ENCODE measurements around the gene EGFL7.

The EGFL7 gene

DNA sequence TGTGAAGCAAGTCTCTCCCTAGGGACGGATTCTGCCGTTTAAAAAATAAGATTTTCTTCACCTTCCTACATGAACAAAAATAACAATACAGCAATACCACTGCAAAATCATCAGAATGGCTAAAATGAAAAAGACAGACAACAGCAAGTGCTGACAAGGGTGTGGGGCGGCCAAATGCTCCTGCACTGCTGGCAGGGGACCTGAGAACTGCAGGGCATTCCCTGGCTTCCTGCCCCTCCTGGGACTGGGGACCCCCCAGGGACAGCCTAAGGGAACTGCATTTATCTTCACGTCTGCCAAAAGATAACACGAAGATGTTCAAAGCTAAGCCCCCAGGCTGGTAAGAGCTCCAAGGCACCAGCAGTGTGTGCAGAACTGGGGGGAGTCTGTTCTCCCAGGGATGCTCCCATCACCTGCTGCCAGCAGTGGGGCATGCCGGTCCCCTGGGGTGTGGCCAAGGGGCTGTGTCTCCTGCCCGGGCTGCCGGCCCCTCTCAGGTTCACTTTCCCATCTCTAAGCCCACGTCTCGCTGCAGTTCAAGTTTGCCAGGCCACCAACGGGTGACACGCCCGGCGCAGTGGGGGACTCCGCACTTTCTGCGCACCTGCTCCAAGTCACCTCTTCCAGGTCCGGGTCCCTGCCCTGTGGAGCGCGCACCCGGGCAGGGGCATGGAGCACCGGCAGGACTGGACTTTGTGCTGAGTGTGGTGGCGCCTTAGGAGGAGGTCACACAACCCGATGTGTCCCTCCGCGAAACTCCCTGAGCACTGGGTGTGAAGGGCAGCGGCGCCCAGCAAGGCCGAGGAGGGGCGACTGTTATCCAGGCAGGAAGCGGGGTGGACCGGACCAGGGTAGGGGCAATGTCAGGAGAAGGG lies 4.5 kb upstream of the EGFL7 start:
- H3K4me3 ChIP-seq (ENCODE audit: low read depth, low read length) = no peak overlapping the region
- TF ChIP-seq, protein P1, sequence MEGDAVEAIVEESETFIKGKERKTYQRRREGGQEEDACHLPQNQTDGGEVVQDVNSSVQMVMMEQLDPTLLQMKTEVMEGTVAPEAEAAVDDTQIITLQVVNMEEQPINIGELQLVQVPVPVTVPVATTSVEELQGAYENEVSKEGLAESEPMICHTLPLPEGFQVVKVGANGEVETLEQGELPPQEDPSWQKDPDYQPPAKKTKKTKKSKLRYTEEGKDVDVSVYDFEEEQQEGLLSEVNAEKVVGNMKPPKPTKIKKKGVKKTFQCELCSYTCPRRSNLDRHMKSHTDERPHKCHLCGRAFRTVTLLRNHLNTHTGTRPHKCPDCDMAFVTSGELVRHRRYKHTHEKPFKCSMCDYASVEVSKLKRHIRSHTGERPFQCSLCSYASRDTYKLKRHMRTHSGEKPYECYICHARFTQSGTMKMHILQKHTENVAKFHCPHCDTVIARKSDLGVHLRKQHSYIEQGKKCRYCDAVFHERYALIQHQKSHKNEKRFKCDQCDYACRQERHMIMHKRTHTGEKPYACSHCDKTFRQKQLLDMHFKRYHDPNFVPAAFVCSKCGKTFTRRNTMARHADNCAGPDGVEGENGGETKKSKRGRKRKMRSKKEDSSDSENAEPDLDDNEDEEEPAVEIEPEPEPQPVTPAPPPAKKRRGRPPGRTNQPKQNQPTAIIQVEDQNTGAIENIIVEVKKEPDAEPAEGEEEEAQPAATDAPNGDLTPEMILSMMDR (IDR thresholded peaks at IDR 0.05; ENCODE audit: insufficient read depth, low read length, missing control alignments) = no peak
- DNase-seq (ENCODE audit: low read depth, low spot score) = no peak
- POLR2A ChIA-PET = no interaction called here
- CTCF ChIA-PET = interaction anchor here (1.1 to 3.4 kb wide), 2 partner anchors 11 to 14 kb away, joined by 4 to 16 read pairs; no protein-coding TSS in a partner anchor

DNA sequence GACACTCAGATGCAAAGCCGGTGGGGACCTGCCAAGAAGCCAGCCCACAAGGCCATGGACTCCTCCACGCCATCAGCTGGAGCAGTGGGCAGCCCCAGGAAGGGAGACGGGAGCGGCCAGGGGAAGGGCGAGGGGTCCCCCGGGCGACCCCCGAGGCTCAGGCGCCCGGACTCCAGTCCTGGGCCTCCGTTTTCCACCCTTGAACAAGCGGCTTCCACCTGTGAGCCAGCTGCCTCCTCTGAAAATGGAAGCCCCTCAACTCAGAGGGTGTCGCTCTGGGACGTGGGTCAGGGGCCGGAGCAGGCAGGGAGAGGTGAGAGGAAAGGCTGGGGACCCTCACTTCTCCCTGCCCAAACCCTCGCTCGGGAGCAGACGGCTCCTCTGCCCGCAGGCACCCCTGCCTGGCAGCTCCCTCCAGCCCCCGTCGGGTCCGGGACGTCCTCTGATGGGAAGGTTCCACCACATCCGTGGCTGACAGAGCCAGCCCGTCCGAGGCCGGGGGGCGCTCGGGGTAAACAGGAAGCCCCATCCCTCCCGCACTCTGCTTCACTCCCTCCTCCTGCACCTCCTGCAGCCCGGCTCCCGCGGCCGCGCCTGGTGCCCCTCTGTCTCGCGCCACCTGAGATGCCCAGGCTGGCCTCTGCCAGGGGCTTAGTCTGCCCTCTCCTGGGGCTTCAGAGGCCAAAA lies 3.7 kb upstream of the EGFL7 start:
- no peak overlapping the region for H3K4me3 ChIP-seq (ENCODE audit: low read depth, low read length)
- no peak for DNase-seq (ENCODE audit: low read depth, low spot score)
- ChIA-PET CTCF (interaction anchor here (3.4 kb wide), 1 partner anchor 13 kb away, joined by 16 read pairs; no protein-coding TSS in a partner anchor), POLR2A (no interaction called here)
- TF ChIP-seq, protein P1 (IDR thresholded peaks at IDR 0.05; ENCODE audit: insufficient read depth, low read length, missing control alignments) = no peak

DNA sequence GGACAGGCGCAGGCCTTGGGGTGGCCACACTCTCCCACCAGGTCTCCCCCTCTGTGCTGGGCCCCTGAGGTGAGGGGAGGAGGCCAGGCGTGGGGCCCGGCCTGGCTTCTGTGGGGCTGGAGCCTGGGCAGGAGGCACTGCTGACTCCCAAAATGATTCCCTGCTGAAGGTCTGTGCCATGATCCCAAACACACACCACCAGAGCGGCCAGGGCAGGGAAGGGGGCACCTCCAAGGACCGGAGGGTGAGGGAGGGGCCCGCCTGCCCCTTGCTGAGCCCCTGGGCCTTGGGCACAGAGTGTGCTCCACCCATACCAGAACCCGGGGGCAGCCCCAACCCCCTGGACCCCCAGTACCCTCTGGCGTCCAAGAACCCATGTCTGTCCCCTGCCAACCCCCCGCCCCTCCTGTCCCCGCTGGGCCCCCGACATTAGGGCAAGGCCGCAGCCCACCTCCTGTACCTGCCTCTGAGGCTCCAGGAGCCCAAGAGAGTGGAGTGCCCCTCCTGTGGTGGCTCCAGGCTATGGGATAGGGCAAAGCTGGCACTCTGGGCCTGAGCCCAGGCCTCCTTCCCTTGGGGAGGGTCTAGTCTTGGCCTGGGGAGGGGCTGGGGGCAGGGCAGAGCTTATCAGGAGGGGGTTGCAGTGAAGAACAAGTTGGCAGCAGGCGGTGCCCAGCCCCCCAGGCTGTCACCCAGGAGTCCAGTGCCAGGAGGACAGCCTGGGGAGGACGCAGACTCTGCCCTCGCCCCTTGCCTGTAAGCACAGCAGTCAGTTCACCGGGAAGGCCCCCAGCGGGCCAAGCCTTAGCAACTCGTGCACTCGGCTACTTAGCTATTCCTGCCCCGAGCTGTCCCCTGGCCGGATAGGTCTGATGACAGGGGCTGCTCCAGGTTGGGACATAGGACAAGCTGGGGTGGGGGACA lies 2.6 kb upstream of the EGFL7 start:
- no peak for DNase-seq (ENCODE audit: low read depth, low spot score)
- TF ChIP-seq, protein P1 (IDR thresholded peaks at IDR 0.05; ENCODE audit: insufficient read depth, low read length, missing control alignments) = no peak
- CTCF ChIA-PET = interaction anchor here (1.6 to 3.4 kb wide), 2 partner anchors 12 kb away, joined by 11 to 16 read pairs; no protein-coding TSS in a partner anchor
- no peak overlapping the region for H3K4me3 ChIP-seq (ENCODE audit: low read depth, low read length)
- POLR2A ChIA-PET = no interaction called here

DNA sequence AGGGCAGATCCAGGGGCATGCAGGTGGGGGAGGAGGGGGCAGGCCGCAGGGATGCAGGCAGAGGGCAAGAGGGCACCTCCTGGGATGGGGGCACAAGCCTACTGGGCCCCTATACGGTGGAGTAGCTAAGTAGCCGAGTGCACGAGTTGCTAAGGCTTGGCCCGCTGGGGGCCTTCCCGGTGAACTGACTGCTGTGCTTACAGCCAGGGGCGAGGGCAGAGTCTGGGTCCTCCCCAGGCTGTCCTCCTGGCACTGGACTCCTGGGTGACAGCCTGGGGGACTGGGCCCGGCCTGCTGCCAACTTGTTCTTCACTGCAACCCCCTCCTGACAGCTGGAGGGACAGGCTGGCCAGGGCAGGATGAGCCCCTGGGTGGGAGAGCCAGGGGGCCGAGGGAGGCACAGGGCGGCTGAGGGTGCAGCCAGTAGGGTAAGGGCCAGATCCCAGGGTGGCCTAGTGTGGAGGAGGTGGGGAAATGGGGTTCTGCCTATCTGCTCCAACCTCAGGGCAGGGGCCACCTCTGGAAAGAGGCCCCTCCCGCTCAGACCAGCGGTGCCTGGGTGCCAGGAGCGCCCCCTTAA lies 1.7 kb upstream of the EGFL7 start:
- TF ChIP-seq, protein P1 (IDR thresholded peaks at IDR 0.05; ENCODE audit: insufficient read depth, low read length, missing control alignments) = no peak
- no peak for DNase-seq (ENCODE audit: low read depth, low spot score)
- H3K4me3 ChIP-seq (ENCODE audit: low read depth, low read length) = no peak overlapping the region
- POLR2A ChIA-PET = no interaction called here
- CTCF ChIA-PET = interaction anchor here (1.5 to 1.6 kb wide), 2 partner anchors 11 to 175 kb away, joined by 5 to 11 read pairs; no protein-coding TSS in a partner anchor

DNA sequence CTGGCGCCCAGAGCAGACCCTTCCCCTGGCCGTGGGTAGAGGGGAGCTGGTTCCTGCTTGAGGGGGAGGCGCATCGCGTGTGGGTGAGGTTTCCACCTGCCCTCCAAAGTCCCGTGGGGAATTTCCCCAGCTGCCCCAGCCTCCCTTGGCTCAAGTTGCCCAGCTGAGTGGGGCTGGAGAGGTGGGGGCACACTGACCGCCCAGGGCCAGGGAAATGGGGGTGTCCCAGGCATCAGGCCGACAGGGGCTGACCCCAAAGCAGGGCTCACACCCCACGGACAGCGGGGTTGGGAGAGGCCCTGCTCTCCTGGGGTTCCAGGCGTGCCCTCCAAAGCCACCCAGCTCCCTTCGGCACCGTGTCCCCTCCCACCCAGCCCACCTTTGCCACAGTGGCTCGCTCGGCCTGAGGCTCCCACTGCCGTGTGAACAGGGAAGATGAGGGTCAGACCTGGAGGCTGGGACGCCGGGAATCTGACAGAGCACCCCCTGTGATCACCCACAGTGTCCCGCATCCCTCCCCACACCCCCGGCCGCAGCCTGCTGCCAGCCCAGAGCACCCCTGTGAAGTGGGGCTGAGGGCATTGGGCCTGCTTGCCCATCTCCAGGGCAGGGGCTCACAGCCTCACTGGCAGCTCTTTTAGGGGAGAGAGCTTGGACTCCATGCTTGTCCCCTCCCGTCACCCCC lies 933 bp upstream of the EGFL7 start:
- no peak overlapping the region for H3K4me3 ChIP-seq (ENCODE audit: low read depth, low read length)
- POLR2A ChIA-PET = no interaction called here
- TF ChIP-seq, protein P1 (IDR thresholded peaks at IDR 0.05; ENCODE audit: insufficient read depth, low read length, missing control alignments) = no peak
- CTCF ChIA-PET = interaction anchor here (1.0 to 1.5 kb wide), 2 partner anchors 10 to 176 kb away, joined by 5 read pairs; no protein-coding TSS in a partner anchor
- no peak for DNase-seq (ENCODE audit: low read depth, low spot score)
